Cardiac fibroblast (primary cell): ENCODE data around the gene HTR2A.

Experiments used
- DNase-seq, 2 donors: peaks; one replicate each; pipeline versions ENCODE4 v3.0.0 to v3.0.0-alpha.2; 2010; ENCODE audit warnings: low read depth in 2 of 2
- H3K4me3 ChIP-seq, 2 donors: replicated peaks in 1 of 2; 1 replicate in 1 of 2; 2 replicates in 1 of 2; pipeline ENCODE4 v1.5.1; 2011; ENCODE audit warnings: low read depth in 2 of 2, low read length in 2 of 2, mild to moderate bottlenecking in 2 of 2, moderate library complexity in 1 of 2
- TF ChIP-seq, protein P1 (sequence below): IDR thresholded peaks from one replicate; pipeline ENCODE4 v1.5.1; 2011; ENCODE audit warnings: low read depth, mild to moderate bottlenecking, low read length, inconsistent platforms

HTR2A gene

DNA sequence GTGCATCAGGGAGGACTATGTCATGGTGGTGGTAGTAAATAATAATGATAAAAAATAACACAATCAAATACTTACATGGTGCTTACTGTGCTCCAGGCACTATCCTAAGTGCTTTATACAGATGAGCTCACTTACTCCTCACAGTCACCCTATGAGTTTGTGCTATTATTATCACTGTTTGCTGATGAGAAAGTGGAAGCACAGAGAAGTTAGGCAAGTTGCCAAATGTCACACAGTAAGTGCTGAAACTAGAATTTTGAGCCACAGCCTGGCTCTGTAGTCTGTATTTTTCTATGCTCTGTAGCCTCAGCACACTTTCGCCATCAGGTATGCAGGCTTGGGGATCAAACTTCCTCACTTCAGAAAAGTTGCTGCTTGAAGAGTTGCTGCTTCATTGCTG lies 46.6 kb downstream of the HTR2A start:
- DNase-seq = peak in 1 of 2 donors; percentile 10
- H3K4me3 ChIP-seq = no peak overlapping the region
- TF ChIP-seq, protein P1, sequence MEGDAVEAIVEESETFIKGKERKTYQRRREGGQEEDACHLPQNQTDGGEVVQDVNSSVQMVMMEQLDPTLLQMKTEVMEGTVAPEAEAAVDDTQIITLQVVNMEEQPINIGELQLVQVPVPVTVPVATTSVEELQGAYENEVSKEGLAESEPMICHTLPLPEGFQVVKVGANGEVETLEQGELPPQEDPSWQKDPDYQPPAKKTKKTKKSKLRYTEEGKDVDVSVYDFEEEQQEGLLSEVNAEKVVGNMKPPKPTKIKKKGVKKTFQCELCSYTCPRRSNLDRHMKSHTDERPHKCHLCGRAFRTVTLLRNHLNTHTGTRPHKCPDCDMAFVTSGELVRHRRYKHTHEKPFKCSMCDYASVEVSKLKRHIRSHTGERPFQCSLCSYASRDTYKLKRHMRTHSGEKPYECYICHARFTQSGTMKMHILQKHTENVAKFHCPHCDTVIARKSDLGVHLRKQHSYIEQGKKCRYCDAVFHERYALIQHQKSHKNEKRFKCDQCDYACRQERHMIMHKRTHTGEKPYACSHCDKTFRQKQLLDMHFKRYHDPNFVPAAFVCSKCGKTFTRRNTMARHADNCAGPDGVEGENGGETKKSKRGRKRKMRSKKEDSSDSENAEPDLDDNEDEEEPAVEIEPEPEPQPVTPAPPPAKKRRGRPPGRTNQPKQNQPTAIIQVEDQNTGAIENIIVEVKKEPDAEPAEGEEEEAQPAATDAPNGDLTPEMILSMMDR = no peak

GRCh38 chr13:46846726-46847125 lies 50.1 kb downstream of the HTR2A start:
- H3K4me3 ChIP-seq = no peak overlapping the region
- TF ChIP-seq, protein P1 = no peak
- no peak for DNase-seq

DNA sequence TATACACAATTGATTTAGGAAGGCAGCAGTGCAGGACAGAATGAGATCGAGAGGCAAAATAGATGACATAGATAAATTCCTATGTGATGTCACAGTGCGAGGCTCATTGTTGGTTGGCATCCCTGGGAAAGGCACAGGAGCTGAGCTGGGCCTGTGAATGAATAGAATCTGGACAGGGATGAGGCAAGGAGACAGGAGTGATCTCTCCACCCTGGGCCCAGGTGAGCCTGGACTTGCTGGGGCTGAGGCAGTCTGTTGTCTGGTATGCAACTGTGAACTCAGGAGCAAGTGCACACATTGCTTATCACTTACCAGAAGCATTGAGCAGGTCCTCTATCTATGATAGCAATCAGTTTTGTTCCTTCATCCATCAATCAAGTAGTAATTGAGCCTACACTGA lies 51.7 kb downstream of the HTR2A start:
- DNase-seq = no peak
- H3K4me3 ChIP-seq = no peak overlapping the region
- TF ChIP-seq, protein P1 = no peak

DNA sequence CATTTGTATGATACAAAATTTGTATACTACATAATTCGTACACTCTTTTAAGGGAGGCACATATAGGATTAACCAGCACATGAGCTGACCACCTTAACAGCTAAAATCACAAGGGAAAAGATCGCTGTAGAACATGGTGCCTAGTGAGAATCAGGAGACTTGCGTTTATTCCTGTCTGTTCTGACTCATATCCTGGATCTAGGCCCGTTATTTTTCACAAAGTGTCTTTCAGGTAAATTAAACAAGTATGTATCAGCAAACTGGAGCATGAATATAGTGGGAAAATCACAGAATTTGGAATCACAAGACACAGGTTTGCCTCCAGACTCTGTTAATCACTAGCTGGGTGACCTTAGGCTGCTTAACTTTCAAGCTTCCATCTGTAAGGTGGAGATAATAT lies 52.4 kb downstream of the HTR2A start:
- no peak overlapping the region for H3K4me3 ChIP-seq
- TF ChIP-seq, protein P1 = no peak
- peak in 1 of 2 donors; percentile 16 for DNase-seq

DNA sequence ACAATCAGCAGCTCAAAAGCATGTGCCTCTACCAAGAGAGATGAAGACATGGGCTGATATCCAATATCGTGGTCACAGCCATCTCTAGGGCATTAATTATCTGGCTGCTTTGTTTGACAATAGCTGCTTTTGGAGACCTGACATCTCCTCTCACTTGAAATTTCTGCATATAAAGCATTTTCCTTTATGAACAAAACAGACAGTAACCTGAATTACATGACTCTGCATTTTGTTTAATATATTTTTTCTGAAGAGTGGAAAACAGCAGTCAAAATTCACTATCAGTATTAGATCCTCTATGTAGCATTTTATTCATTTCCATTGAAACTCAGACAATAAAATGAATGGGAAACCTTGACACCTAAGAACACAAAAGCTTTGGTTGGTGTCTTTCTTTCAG lies 57.5 kb downstream of the HTR2A start:
- TF ChIP-seq, protein P1 = no peak
- no peak for DNase-seq
- no peak overlapping the region for H3K4me3 ChIP-seq

GRCh38 chr13:46834657-46835056 lies 62.2 kb downstream of the HTR2A start:
- no peak for DNase-seq
- TF ChIP-seq, protein P1 = no peak

GRCh38 chr13:46831588-46832194 lies 65.2 kb downstream of the HTR2A start:
- TF ChIP-seq, protein P1 = peak; percentile 70
- no peak overlapping the region for H3K4me3 ChIP-seq
- peak; percentile 71 to 76 for DNase-seq

More at GRCh38 chr13:46834657-46835056, 62.2 kb downstream of the HTR2A start:
- H3K4me3 ChIP-seq = no peak overlapping the region
